HG03159 (cell line): ENCODE measurements around the gene PCDHGB1.
"Not testable (repeated sequence)": the region's sequence is repeated elsewhere in the genome, so short reads cannot be mapped to it uniquely, and the experiment has no call there.

Source experiments
- ATAC-seq: cut with Tn5 transposase; IDR thresholded peaks from one replicate; pipeline ENCODE4 v1.9.1; 2021; ENCODE audit warnings: mild to moderate bottlenecking, moderate library complexity; ENCODE audit not compliant: unreplicated experiment

Gene PCDHGB1

GRCh38 chr5:141349917-141350619 is at the start of gene PCDHGB1:
PCDHGB1 (plus strand) TSS chr5:141350099; CDS start chr5:141350261, 162 bp downstream.
- no peak for ATAC-seq

- ATAC-seq: no peak
Observed at GRCh38 chr5:141303756-141304155, 46.1 kb upstream of the PCDHGB1 start, which contains the start of gene SLC25A2. SLC25A2 (minus strand) TSS chr5:141304049; CDS start chr5:141303865, 184 bp downstream.

GRCh38 chr5:141306630-141307029 is 43.3 kb upstream of the PCDHGB1 start:
- ATAC-seq: no peak

GRCh38 chr5:141313711-141314110 is 36.2 kb upstream of the PCDHGB1 start:
- ATAC-seq: no peak

- not testable (repeated sequence) for ATAC-seq
Observed at GRCh38 chr5:141316963-141317362, 32.9 kb upstream of the PCDHGB1 start.

GRCh38 chr5:141319202-141319601 is 30.7 kb upstream of the PCDHGB1 start:
- ATAC-seq: no peak

- no peak for ATAC-seq
Observed at GRCh38 chr5:141319699-141320098, 30.2 kb upstream of the PCDHGB1 start.

- peak; percentile 91 for ATAC-seq
Observed at GRCh38 chr5:141320225-141321169, 29.4 kb upstream of the PCDHGB1 start, which contains the start of gene TAF7. TAF7 (minus strand) TSS chr5:141320784; CDS start chr5:141320044, 740 bp downstream.

- no peak for ATAC-seq
Observed at GRCh38 chr5:141322261-141322660, 27.6 kb upstream of the PCDHGB1 start.

GRCh38 chr5:141326088-141326854 is 23.6 kb upstream of the PCDHGB1 start:
- ATAC-seq: peak; percentile 62

GRCh38 chr5:141328231-141328630 is 21.7 kb upstream of the PCDHGB1 start:
- no peak for ATAC-seq

GRCh38 chr5:141330299-141331080 is 19.4 kb upstream of the PCDHGB1 start, which contains the start of gene PCDHGA1:
PCDHGA1 (plus strand) TSS chr5:141330514.
- ATAC-seq: peak; percentile 56

- not testable (repeated sequence) for ATAC-seq
Observed at GRCh38 chr5:141332571-141332970, 17.3 kb upstream of the PCDHGB1 start.

GRCh38 chr5:141338538-141339306 is 11.2 kb upstream of the PCDHGB1 start, which contains the start of gene PCDHGA2:
PCDHGA2 (plus strand) TSS chr5:141338760.
- ATAC-seq: no peak

- not testable (repeated sequence) for ATAC-seq
Observed at GRCh38 chr5:141340781-141341354, 9.0 kb upstream of the PCDHGB1 start.

- ATAC-seq: no peak
Observed at GRCh38 chr5:141342773-141343172, 7.1 kb upstream of the PCDHGB1 start.

- ATAC-seq: no peak
Observed at GRCh38 chr5:141343242-141343952, 6.5 kb upstream of the PCDHGB1 start, which contains the start of gene PCDHGA3. PCDHGA3 (plus strand) TSS chr5:141343829; CDS start chr5:141344034, 205 bp downstream.

GRCh38 chr5:141343953-141344463 is 5.9 kb upstream of the PCDHGB1 start:
- no peak for ATAC-seq
